ENCODE data around the gene SPEG.
A peak's percentile ranks its signal among the peaks of the same experiment; 100 is the strongest.
"Not testable (repeated sequence)": the region's sequence is repeated elsewhere in the genome, so short reads cannot be mapped to it uniquely, and the experiment has no call there.

Gene SPEG
- total RNA-seq, result 0 to 9.1 (median 1.4) reads per million in 9 experiments

GRCh38 chr2:219434718-219435525, at the start of gene SPEG:
Gene SPEG (plus strand): TSS chr2:219434843. CDS start chr2:219434978, 135 bp downstream.
- no peaks in the 10 kb centered on the region for H3K9me3 Mint-ChIP-seq

GRCh38 chr2:219384859-219385258, 49.8 kb upstream of the SPEG start:
- H3K4me1 Mint-ChIP-seq (ENCODE audit: low read depth in 2 of 2), result peaks cover 15 to 21% of the 10 kb centered on the region in 2 donors
- H3K36me3 Mint-ChIP-seq (ENCODE audit: insufficient read depth), result peaks cover 39% of the 10 kb centered on the region
- no peaks in the 10 kb centered on the region for H3K9me3 Mint-ChIP-seq
- peak overlapping the region in 1 of 2 donors; percentile 30 for H3K4me3 Mint-ChIP-seq
- DNase-seq (no peak), ATAC-seq (replicated peaks) (no peak)
- peak overlapping the region in 1 of 2 donors; percentile 62 for H3K27ac Mint-ChIP-seq
- H3K27me3 Mint-ChIP-seq, result no peaks in the 10 kb centered on the region

More at GRCh38 chr2:219434718-219435525, at the start of gene SPEG:
- no peaks in the 10 kb centered on the region for H3K36me3 Mint-ChIP-seq (ENCODE audit: insufficient read depth)
- no peaks in the 10 kb centered on the region for H3K4me1 Mint-ChIP-seq (ENCODE audit: low read depth in 2 of 2)
- peak; percentile 24 for ATAC-seq (replicated peaks)
- DNase-seq, result no peak
- H3K27ac Mint-ChIP-seq, result no peak within 1 kb of the TSS
- H3K4me3 Mint-ChIP-seq, result no peak within 1 kb of the TSS
- H3K27me3 Mint-ChIP-seq, result peaks cover 22 to 25% of the 10 kb centered on the region in 2 donors

GRCh38 chr2:219385958-219386520, 48.6 kb upstream of the SPEG start:
- DNase-seq, result no peak
- no peaks in the 10 kb centered on the region for H3K9me3 Mint-ChIP-seq
- H3K4me3 Mint-ChIP-seq, result peak overlapping the region; percentile 94 to 95
- no peak for ATAC-seq (replicated peaks)
- H3K4me1 Mint-ChIP-seq (ENCODE audit: low read depth in 2 of 2), result peaks cover 15 to 21% of the 10 kb centered on the region in 2 donors
- no peak overlapping the region for H3K27ac Mint-ChIP-seq
- no peaks in the 10 kb centered on the region for H3K27me3 Mint-ChIP-seq
- peaks cover 27% of the 10 kb centered on the region for H3K36me3 Mint-ChIP-seq (ENCODE audit: insufficient read depth)

- Mint-ChIP-seq H3K27me3 (no peaks in the 10 kb centered on the region), H3K4me1 (ENCODE audit: low read depth in 2 of 2) (peaks cover 10 to 21% of the 10 kb centered on the region in 2 donors), H3K4me3 (peak overlapping the region; percentile 94 to 95), H3K9me3 (no peaks in the 10 kb centered on the region), H3K36me3 (ENCODE audit: insufficient read depth) (peaks cover 25% of the 10 kb centered on the region), H3K27ac (peak overlapping the region; percentile 98)
- ATAC-seq (replicated peaks), result no peak
- peak in 1 of 3 experiments; percentile 9 for DNase-seq
Measured at GRCh38 chr2:219386532-219387280, 47.9 kb upstream of the SPEG start.

- Mint-ChIP-seq H3K27ac (peak within 1 kb of the TSS; percentile 98), H3K4me3 (peak within 1 kb of the TSS; percentile 94 to 95), H3K27me3 (no peaks in the 10 kb centered on the region), H3K36me3 (ENCODE audit: insufficient read depth) (peaks cover 24% of the 10 kb centered on the region), H3K9me3 (no peaks in the 10 kb centered on the region), H3K4me1 (ENCODE audit: low read depth in 2 of 2) (peaks cover 9 to 18% of the 10 kb centered on the region in 2 donors)
- peak; percentile 91 to 94 (median 92) for DNase-seq
- peak; percentile 58 for ATAC-seq (replicated peaks)
Measured at GRCh38 chr2:219387306-219388120, 47.1 kb upstream of the SPEG start, which contains the start of gene DNPEP. Gene DNPEP (minus strand): TSS chr2:219387912. CDS start chr2:219387794, 118 bp downstream.

GRCh38 chr2:219388121-219388906, 46.3 kb upstream of the SPEG start:
- Mint-ChIP-seq H3K9me3 (no peaks in the 10 kb centered on the region), H3K27ac (peak overlapping the region; percentile 98), H3K4me1 (ENCODE audit: low read depth in 2 of 2) (peaks cover 9 to 18% of the 10 kb centered on the region in 2 donors), H3K36me3 (ENCODE audit: insufficient read depth) (peaks cover 18% of the 10 kb centered on the region), H3K4me3 (peak overlapping the region; percentile 94 to 95), H3K27me3 (peaks cover 0 to 5% of the 10 kb centered on the region in 2 donors)
- peak; percentile 76 for ATAC-seq (replicated peaks)
- peak; percentile 99 for DNase-seq

GRCh38 chr2:219388907-219389156, 45.8 kb upstream of the SPEG start:
- H3K9me3 Mint-ChIP-seq, result no peaks in the 10 kb centered on the region
- H3K27ac Mint-ChIP-seq, result peak overlapping the region; percentile 98
- peaks cover 0 to 8% of the 10 kb centered on the region in 2 donors for H3K27me3 Mint-ChIP-seq
- DNase-seq (no peak), ATAC-seq (replicated peaks) (no peak)
- peaks cover 13% of the 10 kb centered on the region for H3K36me3 Mint-ChIP-seq (ENCODE audit: insufficient read depth)
- peak overlapping the region; percentile 63 to 95 for H3K4me3 Mint-ChIP-seq
- H3K4me1 Mint-ChIP-seq (ENCODE audit: low read depth in 2 of 2), result peaks cover 9 to 17% of the 10 kb centered on the region in 2 donors

GRCh38 chr2:219392754-219393153, 41.9 kb upstream of the SPEG start:
- H3K36me3 Mint-ChIP-seq (ENCODE audit: insufficient read depth), result peaks cover 3% of the 10 kb centered on the region
- H3K27me3 Mint-ChIP-seq, result peaks cover 0 to 17% of the 10 kb centered on the region in 2 donors
- no peak overlapping the region for H3K4me3 Mint-ChIP-seq
- DNase-seq, result no peak
- no peaks in the 10 kb centered on the region for H3K9me3 Mint-ChIP-seq
- no peak overlapping the region for H3K27ac Mint-ChIP-seq
- H3K4me1 Mint-ChIP-seq (ENCODE audit: low read depth in 2 of 2), result peaks cover 5 to 10% of the 10 kb centered on the region in 2 donors
- ATAC-seq (replicated peaks), result no peak

- DNase-seq; ATAC-seq (replicated peaks); H3K4me1 Mint-ChIP-seq (ENCODE audit: low read depth in 2 of 2); H3K36me3 Mint-ChIP-seq (ENCODE audit: insufficient read depth); H3K4me3 Mint-ChIP-seq; H3K27ac Mint-ChIP-seq; H3K9me3 Mint-ChIP-seq: not testable (repeated sequence)
- H3K27me3 Mint-ChIP-seq, result peaks cover 0 to 17% of the 10 kb centered on the region in 2 donors
Measured at GRCh38 chr2:219395056-219395455, 39.6 kb upstream of the SPEG start.

- no peak for DNase-seq
- no peak overlapping the region for H3K27ac Mint-ChIP-seq
- H3K4me1 Mint-ChIP-seq (ENCODE audit: low read depth in 2 of 2), result peaks cover 0 to 4% of the 10 kb centered on the region in 2 donors
- H3K27me3 Mint-ChIP-seq, result peaks cover 0 to 17% of the 10 kb centered on the region in 2 donors
- ATAC-seq (replicated peaks), result no peak
- H3K36me3 Mint-ChIP-seq (ENCODE audit: insufficient read depth), result peaks cover 2% of the 10 kb centered on the region
- no peak overlapping the region for H3K4me3 Mint-ChIP-seq
- no peaks in the 10 kb centered on the region for H3K9me3 Mint-ChIP-seq
Measured at GRCh38 chr2:219395609-219396008, 39.0 kb upstream of the SPEG start.

GRCh38 chr2:219396863-219397457, 37.7 kb upstream of the SPEG start:
- H3K4me3 Mint-ChIP-seq, result no peak overlapping the region

More at GRCh38 chr2:219396863-219397457, 37.7 kb upstream of the SPEG start:
- no peak for DNase-seq
- peaks cover 0 to 4% of the 10 kb centered on the region in 2 donors for H3K4me1 Mint-ChIP-seq (ENCODE audit: low read depth in 2 of 2)
- H3K27me3 Mint-ChIP-seq, result peaks cover 5 to 19% of the 10 kb centered on the region in 2 donors
- ATAC-seq (replicated peaks), result peak; percentile 82
- H3K36me3 Mint-ChIP-seq (ENCODE audit: insufficient read depth), result peaks cover 2% of the 10 kb centered on the region
- H3K9me3 Mint-ChIP-seq, result no peaks in the 10 kb centered on the region
- peak overlapping the region in 1 of 2 donors; percentile 75 for H3K27ac Mint-ChIP-seq

All from effector memory CD8-positive, alpha-beta T cell (primary cell).